ENCODE measurements around the gene UBL4A. TPM values are rescaled to one million over a fixed set of nuclear protein-coding genes. Genes with fewer than 3 reads are reported as not detected.
A peak's percentile ranks its signal among the peaks of the same experiment; 100 is the strongest.

UBL4A gene
- total RNA-seq, 3 donors from 2014 or later: 36.2 to 40.1 (median 38.3) TPM

DNA sequence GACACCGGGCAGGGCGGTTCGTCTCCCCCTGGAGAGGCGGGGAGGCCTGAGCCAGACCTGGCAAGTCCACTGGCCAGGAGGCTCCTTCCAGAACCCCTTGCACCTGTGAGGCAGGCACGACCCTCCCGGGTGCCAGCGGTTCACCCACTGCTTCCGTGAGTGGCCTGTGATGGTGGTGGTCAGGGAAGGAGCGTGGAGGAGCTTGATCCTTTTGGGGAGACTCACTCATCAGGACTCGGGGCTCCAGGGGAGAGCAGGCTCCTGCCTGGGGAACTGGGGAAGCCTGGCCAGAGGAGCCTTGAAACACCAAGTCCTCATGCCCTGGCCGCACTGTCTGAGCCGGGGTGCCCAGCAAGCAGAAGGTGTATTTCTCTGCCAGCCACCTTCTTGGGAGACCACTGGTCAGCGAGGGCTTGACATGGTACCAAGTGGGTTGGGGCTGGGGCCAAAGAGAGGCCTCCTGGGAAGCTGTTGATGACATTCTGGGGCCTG lies 41.6 kb downstream of the UBL4A start:
- DNase-seq (ENCODE audit: low spot score in 2 of 2): no peak
- H3K4me3 ChIP-seq: peak overlapping the region; percentile 58 to 82 (median 62)
- no peaks in the 10 kb centered on the region for H3K36me3 ChIP-seq
- intact Hi-C loops (cut with DNase I; ENCODE audit: low total_unique reads): loop anchor here (5.0 kb wide), 1 partner anchor 832 kb away; no protein-coding TSS in a partner anchor
- H3K9me3 ChIP-seq: no peaks in the 10 kb centered on the region
- no peaks in the 10 kb centered on the region for H3K4me1 ChIP-seq
- peak overlapping the region; percentile 90 for H3K27ac ChIP-seq
- peaks cover 0 to 57% of the 10 kb centered on the region in 2 donors for H3K27me3 ChIP-seq
- no peak for TF ChIP-seq CTCF (IDR thresholded peaks at IDR 0.05)

DNA sequence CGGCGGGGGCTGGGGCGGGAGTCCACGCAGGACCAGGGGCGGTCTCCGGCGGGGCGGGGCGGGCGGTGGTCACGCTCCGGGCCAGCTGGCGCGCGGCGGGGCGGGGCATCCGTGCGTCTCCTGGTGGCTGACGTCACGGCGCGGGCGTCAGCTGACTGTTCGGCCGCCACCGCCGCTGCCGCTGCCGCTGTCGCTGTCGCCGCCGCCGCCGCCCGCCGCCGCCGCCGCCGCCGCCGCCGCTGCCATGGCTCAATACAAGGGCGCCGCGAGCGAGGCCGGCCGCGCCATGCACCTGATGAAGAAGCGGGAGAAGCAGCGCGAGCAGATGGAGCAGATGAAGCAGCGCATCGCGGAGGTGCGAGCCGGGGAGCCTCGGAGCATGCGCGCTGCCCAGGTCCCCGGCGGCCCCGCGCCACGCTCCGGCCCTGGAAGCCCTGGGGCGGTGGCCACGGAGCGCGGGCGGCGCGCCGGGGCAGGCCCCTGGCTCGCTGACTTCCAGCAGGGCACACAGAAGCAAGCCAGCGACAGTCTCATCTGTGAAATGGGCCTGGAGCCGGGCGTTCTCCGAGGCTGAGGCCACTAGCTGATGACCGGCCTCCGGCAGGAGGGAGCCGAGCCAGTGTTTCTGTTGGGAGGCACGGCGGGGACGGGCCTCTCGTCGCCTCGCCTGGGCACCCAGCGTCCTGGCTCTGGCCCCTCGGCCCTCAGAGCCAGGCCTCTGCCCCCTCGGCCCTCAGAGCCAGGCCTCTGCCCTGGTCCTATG lies 42.2 kb downstream of the UBL4A start, which contains the start of gene FAM50A:
TSS of gene FAM50A (plus strand) at position 150 of the 763 bp plus-strand sequence. CDS start at position 245, 95 bp downstream.
- peak within 1 kb of the TSS; percentile 58 to 82 (median 62) for H3K4me3 ChIP-seq
- peak; percentile 64 to 67 for DNase-seq (ENCODE audit: low spot score in 2 of 2)
- no peaks in the 10 kb centered on the region for H3K9me3 ChIP-seq
- H3K4me1 ChIP-seq: no peaks in the 10 kb centered on the region
- H3K36me3 ChIP-seq: no peaks in the 10 kb centered on the region
- TF ChIP-seq POLR2A (IDR thresholded peaks at IDR 0.05) (no peak), CTCF (IDR thresholded peaks at IDR 0.05) (peak in 1 of 3 donors; percentile 10), POLR2AphosphoS5 (IDR thresholded peaks at IDR 0.05) (no peak)
- peaks cover 0 to 57% of the 10 kb centered on the region in 2 donors for H3K27me3 ChIP-seq
- peak within 1 kb of the TSS; percentile 90 for H3K27ac ChIP-seq
- intact Hi-C loops (cut with DNase I; ENCODE audit: low total_unique reads): no loop called here

- Histone ChIP-seq H3K27ac (peak overlapping the region; percentile 90), H3K4me1 (no peaks in the 10 kb centered on the region), H3K36me3 (no peaks in the 10 kb centered on the region), H3K27me3 (peaks cover 0 to 55% of the 10 kb centered on the region in 2 donors), H3K4me3 (peak overlapping the region; percentile 58 to 82 (median 62)), H3K9me3 (no peaks in the 10 kb centered on the region)
- no peak for TF ChIP-seq POLR2A (IDR thresholded peaks at IDR 0.05)
- no peak for TF ChIP-seq CTCF (IDR thresholded peaks at IDR 0.05)
- no peak for TF ChIP-seq POLR2AphosphoS5 (IDR thresholded peaks at IDR 0.05)
- intact Hi-C loops (cut with DNase I; ENCODE audit: low total_unique reads): no loop called here
- DNase-seq (ENCODE audit: low spot score in 2 of 2): no peak
Measured at GRCh38 chrX:154443479-154443910, 42.9 kb downstream of the UBL4A start.

GRCh38 chrX:154441984-154442707 lies 44.3 kb downstream of the UBL4A start:
- H3K9me3 ChIP-seq: no peaks in the 10 kb centered on the region
- no peak for TF ChIP-seq POLR2AphosphoS5 (IDR thresholded peaks at IDR 0.05)
- TF ChIP-seq POLR2A (IDR thresholded peaks at IDR 0.05): no peak
- TF ChIP-seq CTCF (IDR thresholded peaks at IDR 0.05): no peak
- no peaks in the 10 kb centered on the region for H3K4me1 ChIP-seq
- intact Hi-C loops (cut with DNase I; ENCODE audit: low total_unique reads): no loop called here
- H3K27ac ChIP-seq: peak overlapping the region in 1 of 2 donors; percentile 90
- peak; percentile 52 to 64 for DNase-seq (ENCODE audit: low spot score in 2 of 2)
- H3K4me3 ChIP-seq: no peak overlapping the region
- peaks cover 0 to 54% of the 10 kb centered on the region in 2 donors for H3K27me3 ChIP-seq
- no peaks in the 10 kb centered on the region for H3K36me3 ChIP-seq

Data from breast epithelium (tissue), 4 donors.